MM.1S (cell line): ENCODE results near the gene NCOA3.

Source experiments
- CTCF ChIP-seq: fragments of 300-600 bp; sonication (generic); IDR thresholded peaks from 2 replicates; pipeline ENCODE4 v1.5.1; 2016; ENCODE audit warnings: antibody characterized with exemption, low read length, mixed read lengths
- EZH2 ChIP-seq: fragments of 300-600 bp; sonication (generic); optimal IDR thresholded peaks from 2 replicates; pipeline ENCODE3; 2017; ENCODE audit warnings: low read depth, mild to moderate bottlenecking, antibody characterized with exemption, low read length, mixed read lengths

GRCh38 chr20:47558295-47559066 is 56.8 kb downstream of the NCOA3 start:
- TF ChIP-seq CTCF: no peak
- no peak for TF ChIP-seq EZH2
